HCT116 (cell line): ENCODE measurements around the gene AFAP1. TPM values are rescaled to one million over a fixed set of nuclear protein-coding genes. Genes with fewer than 3 reads are reported as not detected.

Experiments used
- ATAC-seq: fragments of 200-7000 bp; cut with Tn5 transposase; 2 replicates; pipeline ENCODE4 v1.9.1; 2020; ENCODE audit warnings: mild to moderate bottlenecking, moderate library complexity
- BruUV-seq: library from RNA; stranded (reverse); fragments of 400-500 nt; replicated peaks from 2 replicates; lab custom pipeline; 2021; lab: Mats Ljungman, UMichigan
- CTCF ChIA-PET: fragments of 300-600 bp; sonication (Branson Sonifier 250); formaldehyde crosslinking; loops from one replicate; lab custom pipeline; 2021; ENCODE audit warnings: antibody characterized with exemption; lab: Charles Lee
- POLR2A ChIA-PET: fragments of 300-600, 350-600 bp; sonication (Branson Sonifier 250); formaldehyde crosslinking; loops from one replicate; lab custom pipeline; 2021; ENCODE audit warnings: antibody characterized with exemption; lab: Charles Lee
- RAD21 ChIA-PET, 2 experiments: fragments of 300-600 bp; sonication (Branson Sonifier 250); formaldehyde crosslinking; loops; one replicate each; lab custom pipeline; 2023; ENCODE audit warnings: low total read pairs in 2 of 2; ENCODE audit not compliant: uncharacterized antibody in 2 of 2, unreplicated experiment in 2 of 2, low non-redundant PET in 1 of 2; lab: Charles Lee
- DNase-seq: peaks from one replicate; pipeline ENCODE4 v3.0.0-alpha.2; 2010; ENCODE audit warnings: low read depth, low spot score
- H2AFZ ChIP-seq: fragments of 200-600 bp; shearing (Covaris generic), sonication (generic); 2 replicates; pipeline ENCODE4 v1.6.1; 2017; ENCODE audit warnings: low read depth, mixed run types, mixed read lengths, antibody characterized with exemption, low read length; ENCODE audit not compliant: poor library complexity, severe bottlenecking
- H3K27ac ChIP-seq: 2 replicates; pipeline ENCODE4 v1.5.1; 2012; ENCODE audit warnings: low read depth, low read length
- H3K27me3 ChIP-seq: fragments of 200-600 bp; sonication (generic); 2 replicates; pipeline ENCODE4 v1.6.1; 2016; ENCODE audit warnings: mixed run types, low read length, mixed read lengths; ENCODE audit not compliant: insufficient read depth
- H3K36me3 ChIP-seq, 2 experiments: fragments of 200-500 bp in 1 of 2; fragments of 200-600 bp in 1 of 2; sonication (Bioruptor generic) in 1 of 2; sonication (generic) in 1 of 2; 2 replicates each; pipeline versions ENCODE4 v1.5.1 to v1.6.1; 2014 to 2016; ENCODE audit warnings: low read length in 2 of 2, inconsistent platforms in 1 of 2, mixed read lengths in 1 of 2, mixed run types in 1 of 2; ENCODE audit not compliant: insufficient read depth in 2 of 2, control insufficient read depth in 1 of 2
- H3K4me1 ChIP-seq, 2 experiments: fragments of 200-600 bp in 1 of 2; sonication (generic) in 1 of 2; 2 replicates each; pipeline versions ENCODE4 v1.5.1 to v1.6.1; 2012 to 2017; ENCODE audit warnings: low read length in 2 of 2, inconsistent platforms in 1 of 2, mild to moderate bottlenecking in 1 of 2, mixed read lengths in 1 of 2, mixed run types in 1 of 2, moderate library complexity in 1 of 2; ENCODE audit not compliant: insufficient read depth in 2 of 2, control insufficient read depth in 1 of 2
- H3K4me2 ChIP-seq: fragments of 200-600 bp; sonication (generic); 2 replicates; pipeline ENCODE4 v1.6.1; 2017; ENCODE audit warnings: mixed run types, low read length, mixed read lengths
- H3K4me3 ChIP-seq, 2 experiments: fragments of 200-600 bp in 1 of 2; sonication (generic) in 1 of 2; replicated peaks in 1 of 2; 2 replicates each; pipeline ENCODE4 v1.5.1; 2011 to 2016; ENCODE audit warnings: low read length in 2 of 2, control low read depth in 1 of 2, low read depth in 1 of 2, mild to moderate bottlenecking in 1 of 2, mixed read lengths in 1 of 2, mixed run types in 1 of 2
- H3K79me2 ChIP-seq: fragments of 200-600 bp; sonication (generic); 2 replicates; pipeline ENCODE4 v1.6.1; 2017; ENCODE audit warnings: mild to moderate bottlenecking, mixed run types, low read length, moderate library complexity, mixed read lengths; ENCODE audit not compliant: insufficient read depth
- H3K9ac ChIP-seq: fragments of 200-600 bp; sonication (generic); 2 replicates; pipeline ENCODE4 v1.6.1; 2016; ENCODE audit warnings: low read length, mixed read lengths
- H3K9me2 ChIP-seq: fragments of 200-600 bp; sonication (generic), shearing (Covaris generic); 2 replicates; pipeline ENCODE4 v1.6.1; 2017; ENCODE audit warnings: mixed run types, mild to moderate bottlenecking, moderate library complexity; ENCODE audit not compliant: insufficient read depth
- H3K9me3 ChIP-seq, 2 experiments: fragments of 200-500 bp in 1 of 2; fragments of 200-600 bp in 1 of 2; sonication (Bioruptor generic) in 1 of 2; sonication (generic) in 1 of 2; 2 replicates each; pipeline ENCODE4 v1.6.1; 2014 to 2017; ENCODE audit warnings: low read length in 2 of 2, mixed read lengths in 2 of 2, inconsistent platforms in 1 of 2, low read depth in 1 of 2, mild to moderate bottlenecking in 1 of 2, mixed run types in 1 of 2, moderate library complexity in 1 of 2; ENCODE audit not compliant: control insufficient read depth in 1 of 2, insufficient read depth in 1 of 2
- H4K20me1 ChIP-seq: fragments of 200-600 bp; sonication (generic), shearing (Covaris generic); 2 replicates; pipeline ENCODE4 v1.6.1; 2017; ENCODE audit warnings: mixed run types, mild to moderate bottlenecking, moderate library complexity; ENCODE audit not compliant: insufficient read depth
- CBX3 ChIP-seq: IDR thresholded peaks from 2 replicates; pipeline ENCODE4 v1.6.1; 2012; ENCODE audit warnings: low read depth
- CEBPB ChIP-seq: IDR thresholded peaks from 2 replicates; pipeline ENCODE4 v1.6.1; 2012; ENCODE audit warnings: low read depth
- EGR1 ChIP-seq: IDR thresholded peaks from 2 replicates; pipeline ENCODE4 v1.6.1; 2012; ENCODE audit warnings: low read depth
- ELF1 ChIP-seq: IDR thresholded peaks from 2 replicates; pipeline ENCODE4 v1.6.1; 2012; ENCODE audit warnings: low read depth, borderline replicate concordance
- EZH2phosphoT487 ChIP-seq: fragments of 200-600 bp; IDR thresholded peaks from 2 replicates; pipeline ENCODE4 v1.6.1; 2018; ENCODE audit warnings: antibody characterized with exemption, borderline replicate concordance
- FOSL1 ChIP-seq: IDR thresholded peaks from 2 replicates; pipeline ENCODE4 v1.6.1; 2012; ENCODE audit warnings: low read depth
- JUND ChIP-seq: IDR thresholded peaks from 2 replicates; pipeline ENCODE4 v1.6.1; 2012
- POLR2A ChIP-seq: IDR thresholded peaks from 2 replicates; pipeline ENCODE4 v1.7.0; 2011; ENCODE audit warnings: borderline replicate concordance; ENCODE audit not compliant: insufficient read depth, insufficient read length; ENCODE audit errors: extremely low read depth
- RAD21 ChIP-seq: IDR thresholded peaks from 2 replicates; pipeline ENCODE4 v1.6.1; 2012; ENCODE audit warnings: low read depth, mild to moderate bottlenecking
- SP1 ChIP-seq: IDR thresholded peaks from 2 replicates; pipeline ENCODE4 v1.6.1; 2012; ENCODE audit warnings: low read depth
- YY1 ChIP-seq: IDR thresholded peaks from 2 replicates; pipeline ENCODE4 v1.6.1; 2011; ENCODE audit warnings: low read length, low read depth, moderate library complexity, mild to moderate bottlenecking; ENCODE audit not compliant: insufficient replicate concordance; ENCODE audit errors: extremely low read depth
- ZNF274 ChIP-seq: fragments of 200-500 bp; sonication (Bioruptor generic); IDR thresholded peaks from 2 replicates; pipeline ENCODE4 v1.6.1; 2014; ENCODE audit warnings: mild to moderate bottlenecking, low read depth, low read length, inconsistent platforms
- intact Hi-C: fragments of 100-400 bp; cut with micrococcal nuclease; formaldehyde crosslinking; loops from 2 replicates; pipeline ENCODE4 v1.10.0; 2022
- total RNA-seq: library from RNA; stranded (reverse); gene quantifications from one replicate; pipeline ENCODE4 v1.2.1, GENCODE V29; 2021; ENCODE audit not compliant: unreplicated experiment
- TF ChIP-seq, protein P1 (sequence below): IDR thresholded peaks from 2 replicates; pipeline ENCODE4 v1.6.1; 2012
- TF ChIP-seq, protein P2 (sequence below): IDR thresholded peaks from 2 replicates; pipeline ENCODE4 v1.6.1; 2012

The AFAP1 gene
- total RNA-seq, 1 experiment from 2014 or later: 19.4 TPM

- Histone ChIP-seq H3K27ac (no peak overlapping the region), H3K4me1 (peaks cover 26 to 36% of the 10 kb centered on the region in 2 experiments), H3K4me2 (no peak overlapping the region), H3K36me3 (no peaks in the 10 kb centered on the region), H2AFZ (no peak overlapping the region), H3K4me3 (no peak overlapping the region), H3K27me3 (no peaks in the 10 kb centered on the region), H3K9ac (no peak overlapping the region), H3K9me2 (no peaks in the 10 kb centered on the region), H3K79me2 (peaks cover 10% of the 10 kb centered on the region), H3K9me3 (no peaks in the 10 kb centered on the region), H4K20me1 (no peaks in the 10 kb centered on the region)
- no peak for DNase-seq
- CTCF ChIA-PET: no interaction called here
- RAD21 ChIA-PET: no interaction called here
- TF ChIP-seq EGR1: no peak
- TF ChIP-seq JUND: no peak
- no peak for TF ChIP-seq CBX3
- TF ChIP-seq SP1: no peak
- TF ChIP-seq POLR2A: no peak
- TF ChIP-seq EZH2phosphoT487: no peak
- no peak for TF ChIP-seq FOSL1
- TF ChIP-seq, protein P1, sequence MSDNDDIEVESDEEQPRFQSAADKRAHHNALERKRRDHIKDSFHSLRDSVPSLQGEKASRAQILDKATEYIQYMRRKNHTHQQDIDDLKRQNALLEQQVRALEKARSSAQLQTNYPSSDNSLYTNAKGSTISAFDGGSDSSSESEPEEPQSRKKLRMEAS: no peak
- no peak for TF ChIP-seq RAD21
- no peak for TF ChIP-seq ZNF274
- TF ChIP-seq YY1: no peak
- TF ChIP-seq ELF1: no peak
- no peak for TF ChIP-seq CEBPB
- TF ChIP-seq, protein P2, sequence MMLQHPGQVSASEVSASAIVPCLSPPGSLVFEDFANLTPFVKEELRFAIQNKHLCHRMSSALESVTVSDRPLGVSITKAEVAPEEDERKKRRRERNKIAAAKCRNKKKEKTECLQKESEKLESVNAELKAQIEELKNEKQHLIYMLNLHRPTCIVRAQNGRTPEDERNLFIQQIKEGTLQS: no peak
- BruUV-seq: no TSS peak
- intact Hi-C loops: no loop called here
- POLR2A ChIA-PET: no interaction called here
- no peak for ATAC-seq
These were observed 3.5 kb upstream of the AFAP1 start for GRCh38 chr4:7943211-7943610.
